Hematopoietic multipotent progenitor cell treated with erythropoietin and hydrocortisone succinate and interleukin-3 and kit ligand, for 17 days (in vitro differentiated cells): Measurements from ENCODE around the gene STON2.
A peak's percentile ranks its signal among the peaks of the same experiment; 100 is the strongest.

Experiments
- DNase-seq: peaks from one replicate; pipeline ENCODE4 v3.0.0-alpha.2; 2015; ENCODE audit warnings: low spot score

Gene STON2

GRCh38 chr14:81418057-81418790 is 18.1 kb upstream of the STON2 start:
- no peak for DNase-seq

- DNase-seq, result no peak
These were observed 16.9 kb upstream of the STON2 start for GRCh38 chr14:81416981-81417380.

- no peak for DNase-seq
These were observed 16.2 kb upstream of the STON2 start for GRCh38 chr14:81416194-81416952.

GRCh38 chr14:81415781-81416180 is 15.7 kb upstream of the STON2 start:
- DNase-seq, result no peak

- DNase-seq, result no peak
These were observed 14.0 kb upstream of the STON2 start for GRCh38 chr14:81414123-81414522.

- DNase-seq, result no peak
These were observed 12.7 kb upstream of the STON2 start for GRCh38 chr14:81412779-81413178.

- no peak for DNase-seq
These were observed 8.5 kb upstream of the STON2 start for GRCh38 chr14:81408595-81408994.

GRCh38 chr14:81406863-81407262 is 6.7 kb upstream of the STON2 start:
- DNase-seq, result no peak

- peak; percentile 7 for DNase-seq
These were observed 2.0 kb upstream of the STON2 start for GRCh38 chr14:81402123-81402495.

GRCh38 chr14:81401420-81402122 is 1.4 kb upstream of the STON2 start:
- DNase-seq, result no peak

GRCh38 chr14:81400852-81401251 is 728 bp upstream of the STON2 start:
- DNase-seq, result no peak

- no peak for DNase-seq
These were observed 1.8 kb downstream of the STON2 start for GRCh38 chr14:81398196-81398891.

- DNase-seq, result no peak
These were observed 4.0 kb downstream of the STON2 start for GRCh38 chr14:81396113-81396512.

- DNase-seq, result no peak
These were observed 5.4 kb downstream of the STON2 start for GRCh38 chr14:81394739-81395138.

GRCh38 chr14:81392976-81393643 is 7.0 kb downstream of the STON2 start:
- no peak for DNase-seq

- no peak for DNase-seq
These were observed 8.1 kb downstream of the STON2 start for GRCh38 chr14:81392052-81392451.

GRCh38 chr14:81390696-81391095 is 9.4 kb downstream of the STON2 start:
- no peak for DNase-seq

- no peak for DNase-seq
These were observed 11.8 kb downstream of the STON2 start for GRCh38 chr14:81388336-81388735.

GRCh38 chr14:81386290-81386745 is 13.8 kb downstream of the STON2 start:
- DNase-seq, result no peak

GRCh38 chr14:81385886-81386285 is 14.2 kb downstream of the STON2 start:
- DNase-seq, result no peak

- DNase-seq, result no peak
These were observed 14.7 kb downstream of the STON2 start for GRCh38 chr14:81385419-81385818.

- no peak for DNase-seq
These were observed 15.2 kb downstream of the STON2 start for GRCh38 chr14:81384900-81385299.
